NOMO-1 treated with dmso at 0.1 percent for 144 hours (cell line): ENCODE measurements around the gene SMAD2.

Source experiments
- DNase-seq: peaks from one replicate; lab custom pipeline; 2025; ENCODE audit not compliant: unreplicated experiment; lab: John Stamatoyannopoulos, UW

The SMAD2 gene

GRCh38 chr18:47898055-47898454, 32.4 kb downstream of the SMAD2 start:
- DNase-seq, result no peak

- DNase-seq, result no peak
These were observed 34.8 kb downstream of the SMAD2 start for GRCh38 chr18:47895565-47896250.

GRCh38 chr18:47893939-47894699, 36.3 kb downstream of the SMAD2 start:
- DNase-seq, result no peak

GRCh38 chr18:47893047-47893446, 37.4 kb downstream of the SMAD2 start:
- DNase-seq, result no peak

GRCh38 chr18:47888156-47888555, 42.3 kb downstream of the SMAD2 start:
- no peak for DNase-seq

- DNase-seq, result no peak
These were observed 43.2 kb downstream of the SMAD2 start for GRCh38 chr18:47887227-47887626.

- DNase-seq, result no peak
These were observed 46.6 kb downstream of the SMAD2 start for GRCh38 chr18:47883771-47884413.

GRCh38 chr18:47882641-47883040, 47.8 kb downstream of the SMAD2 start:
- DNase-seq, result no peak

- DNase-seq, result no peak
These were observed 48.6 kb downstream of the SMAD2 start for GRCh38 chr18:47881752-47882455.

GRCh38 chr18:47881042-47881441, 49.4 kb downstream of the SMAD2 start:
- no peak for DNase-seq

- DNase-seq, result no peak
These were observed 52.6 kb downstream of the SMAD2 start for GRCh38 chr18:47877892-47878291.

- no peak for DNase-seq
These were observed 53.6 kb downstream of the SMAD2 start for GRCh38 chr18:47876813-47877212.

- no peak for DNase-seq
These were observed 56.8 kb downstream of the SMAD2 start for GRCh38 chr18:47873625-47874024.

GRCh38 chr18:47872426-47872825, 58.0 kb downstream of the SMAD2 start:
- no peak for DNase-seq

- no peak for DNase-seq
These were observed 59.2 kb downstream of the SMAD2 start for GRCh38 chr18:47871288-47871687.

GRCh38 chr18:47870605-47871004, 59.9 kb downstream of the SMAD2 start:
- no peak for DNase-seq

GRCh38 chr18:47868744-47869143, 61.7 kb downstream of the SMAD2 start:
- no peak for DNase-seq

GRCh38 chr18:47865183-47865582, 65.3 kb downstream of the SMAD2 start:
- no peak for DNase-seq

GRCh38 chr18:47863041-47863440, 67.4 kb downstream of the SMAD2 start:
- DNase-seq, result no peak

- DNase-seq, result no peak
These were observed 71.9 kb downstream of the SMAD2 start for GRCh38 chr18:47858607-47859006.

GRCh38 chr18:47847635-47848034, 82.8 kb downstream of the SMAD2 start:
- no peak for DNase-seq
